ENCODE results near the gene AMBRA1.
"Not testable (repeated sequence)": the region's sequence is repeated elsewhere in the genome, so short reads cannot be mapped to it uniquely, and the experiment has no call there.

Gene AMBRA1

GRCh38 chr11:46373787-46374740, 219.8 kb downstream of the AMBRA1 start:
- peaks cover 25% of the 10 kb centered on the region for H3K36me3 ChIP-seq (ENCODE audit: insufficient read depth, low read length)
- H3K9me3 ChIP-seq (ENCODE audit: low read length): no peaks in the 10 kb centered on the region
- H3K4me1 ChIP-seq (ENCODE audit: insufficient read depth, low read length): peaks cover 4% of the 10 kb centered on the region
- H3K27me3 ChIP-seq (ENCODE audit: insufficient read depth, low read length): no peaks in the 10 kb centered on the region
- no peak overlapping the region for H2AFZ ChIP-seq (ENCODE audit: low read depth, low read length)
- no peak overlapping the region for H3K4me3 ChIP-seq (ENCODE audit: low read length)

GRCh38 chr11:46372501-46372900, 221.3 kb downstream of the AMBRA1 start:
- not testable (repeated sequence) for H3K4me1 ChIP-seq (ENCODE audit: insufficient read depth, low read length); H2AFZ ChIP-seq (ENCODE audit: low read depth, low read length); H3K9me3 ChIP-seq (ENCODE audit: low read length); H3K4me3 ChIP-seq (ENCODE audit: low read length); H3K27me3 ChIP-seq (ENCODE audit: insufficient read depth, low read length)
- H3K36me3 ChIP-seq (ENCODE audit: insufficient read depth, low read length): peaks cover 25% of the 10 kb centered on the region

- peaks cover 25% of the 10 kb centered on the region for H3K36me3 ChIP-seq (ENCODE audit: insufficient read depth, low read length)
- no peaks in the 10 kb centered on the region for H3K27me3 ChIP-seq (ENCODE audit: insufficient read depth, low read length)
- no peaks in the 10 kb centered on the region for H3K9me3 ChIP-seq (ENCODE audit: low read length)
- H2AFZ ChIP-seq (ENCODE audit: low read depth, low read length): no peak overlapping the region
- H3K4me1 ChIP-seq (ENCODE audit: insufficient read depth, low read length): no peaks in the 10 kb centered on the region
- H3K4me3 ChIP-seq (ENCODE audit: low read length): no peak overlapping the region
These were observed 221.7 kb downstream of the AMBRA1 start for GRCh38 chr11:46372086-46372485.

GRCh38 chr11:46371262-46371661, 222.6 kb downstream of the AMBRA1 start:
- not testable (repeated sequence) for H3K4me3 ChIP-seq (ENCODE audit: low read length); H2AFZ ChIP-seq (ENCODE audit: low read depth, low read length); H3K9me3 ChIP-seq (ENCODE audit: low read length); H3K4me1 ChIP-seq (ENCODE audit: insufficient read depth, low read length); H3K27me3 ChIP-seq (ENCODE audit: insufficient read depth, low read length)
- H3K36me3 ChIP-seq (ENCODE audit: insufficient read depth, low read length): peaks cover 20% of the 10 kb centered on the region

GRCh38 chr11:46370253-46370652, 223.6 kb downstream of the AMBRA1 start:
- Histone ChIP-seq H2AFZ (ENCODE audit: low read depth, low read length) (no peak overlapping the region), H3K4me3 (ENCODE audit: low read length) (no peak overlapping the region), H3K4me1 (ENCODE audit: insufficient read depth, low read length) (no peaks in the 10 kb centered on the region), H3K36me3 (ENCODE audit: insufficient read depth, low read length) (peaks cover 12% of the 10 kb centered on the region), H3K27me3 (ENCODE audit: insufficient read depth, low read length) (no peaks in the 10 kb centered on the region), H3K9me3 (ENCODE audit: low read length) (no peaks in the 10 kb centered on the region)

GRCh38 chr11:46369458-46370152, 224.2 kb downstream of the AMBRA1 start:
- Histone ChIP-seq H3K9me3 (ENCODE audit: low read length) (no peaks in the 10 kb centered on the region), H3K4me3 (ENCODE audit: low read length) (no peak overlapping the region), H3K27me3 (ENCODE audit: insufficient read depth, low read length) (no peaks in the 10 kb centered on the region), H3K4me1 (ENCODE audit: insufficient read depth, low read length) (no peaks in the 10 kb centered on the region), H3K36me3 (ENCODE audit: insufficient read depth, low read length) (peaks cover 7% of the 10 kb centered on the region), H2AFZ (ENCODE audit: low read depth, low read length) (no peak overlapping the region)

- no peak overlapping the region for H3K4me3 ChIP-seq (ENCODE audit: low read length)
- H2AFZ ChIP-seq (ENCODE audit: low read depth, low read length): no peak overlapping the region
- peaks cover 7% of the 10 kb centered on the region for H3K4me1 ChIP-seq (ENCODE audit: insufficient read depth, low read length)
- no peaks in the 10 kb centered on the region for H3K9me3 ChIP-seq (ENCODE audit: low read length)
- H3K27me3 ChIP-seq (ENCODE audit: insufficient read depth, low read length): no peaks in the 10 kb centered on the region
- peaks cover 2% of the 10 kb centered on the region for H3K36me3 ChIP-seq (ENCODE audit: insufficient read depth, low read length)
These were observed 225.9 kb downstream of the AMBRA1 start for GRCh38 chr11:46367916-46368267.

- Histone ChIP-seq H3K4me1 (ENCODE audit: insufficient read depth, low read length) (peaks cover 12% of the 10 kb centered on the region), H3K36me3 (ENCODE audit: insufficient read depth, low read length) (peaks cover 2% of the 10 kb centered on the region), H3K4me3 (ENCODE audit: low read length) (no peak overlapping the region), H3K9me3 (ENCODE audit: low read length) (no peaks in the 10 kb centered on the region), H2AFZ (ENCODE audit: low read depth, low read length) (no peak overlapping the region), H3K27me3 (ENCODE audit: insufficient read depth, low read length) (no peaks in the 10 kb centered on the region)
These were observed 226.4 kb downstream of the AMBRA1 start for GRCh38 chr11:46367244-46367915.

GRCh38 chr11:46366661-46367161, 227.1 kb downstream of the AMBRA1 start:
- Histone ChIP-seq H3K4me3 (ENCODE audit: low read length) (no peak overlapping the region), H3K4me1 (ENCODE audit: insufficient read depth, low read length) (peaks cover 19% of the 10 kb centered on the region), H2AFZ (ENCODE audit: low read depth, low read length) (no peak overlapping the region), H3K27me3 (ENCODE audit: insufficient read depth, low read length) (no peaks in the 10 kb centered on the region), H3K9me3 (ENCODE audit: low read length) (no peaks in the 10 kb centered on the region), H3K36me3 (ENCODE audit: insufficient read depth, low read length) (peaks cover 2% of the 10 kb centered on the region)

- no peak overlapping the region for H3K4me3 ChIP-seq (ENCODE audit: low read length)
- peaks cover 2% of the 10 kb centered on the region for H3K36me3 ChIP-seq (ENCODE audit: insufficient read depth, low read length)
- no peaks in the 10 kb centered on the region for H3K9me3 ChIP-seq (ENCODE audit: low read length)
- H3K27me3 ChIP-seq (ENCODE audit: insufficient read depth, low read length): no peaks in the 10 kb centered on the region
- H2AFZ ChIP-seq (ENCODE audit: low read depth, low read length): no peak overlapping the region
- peaks cover 23% of the 10 kb centered on the region for H3K4me1 ChIP-seq (ENCODE audit: insufficient read depth, low read length)
These were observed 227.6 kb downstream of the AMBRA1 start for GRCh38 chr11:46366260-46366659.

- H3K4me1 ChIP-seq (ENCODE audit: insufficient read depth, low read length): peaks cover 27% of the 10 kb centered on the region
- H3K9me3 ChIP-seq (ENCODE audit: low read length): no peaks in the 10 kb centered on the region
- no peak overlapping the region for H2AFZ ChIP-seq (ENCODE audit: low read depth, low read length)
- no peak overlapping the region for H3K4me3 ChIP-seq (ENCODE audit: low read length)
- H3K36me3 ChIP-seq (ENCODE audit: insufficient read depth, low read length): peaks cover 2% of the 10 kb centered on the region
- H3K27me3 ChIP-seq (ENCODE audit: insufficient read depth, low read length): no peaks in the 10 kb centered on the region
These were observed 229.0 kb downstream of the AMBRA1 start for GRCh38 chr11:46364791-46365190.

- H3K4me3 ChIP-seq (ENCODE audit: low read length): no peak overlapping the region
- no peak overlapping the region for H2AFZ ChIP-seq (ENCODE audit: low read depth, low read length)
- no peaks in the 10 kb centered on the region for H3K9me3 ChIP-seq (ENCODE audit: low read length)
- no peaks in the 10 kb centered on the region for H3K27me3 ChIP-seq (ENCODE audit: insufficient read depth, low read length)
- H3K36me3 ChIP-seq (ENCODE audit: insufficient read depth, low read length): peaks cover 2% of the 10 kb centered on the region
- H3K4me1 ChIP-seq (ENCODE audit: insufficient read depth, low read length): peaks cover 27% of the 10 kb centered on the region
These were observed 229.8 kb downstream of the AMBRA1 start for GRCh38 chr11:46364056-46364455.

GRCh38 chr11:46363455-46364005, 230.3 kb downstream of the AMBRA1 start:
- Histone ChIP-seq H3K36me3 (ENCODE audit: insufficient read depth, low read length) (peaks cover 2% of the 10 kb centered on the region), H3K4me1 (ENCODE audit: insufficient read depth, low read length) (peaks cover 27% of the 10 kb centered on the region), H3K9me3 (ENCODE audit: low read length) (no peaks in the 10 kb centered on the region), H3K27me3 (ENCODE audit: insufficient read depth, low read length) (no peaks in the 10 kb centered on the region), H3K4me3 (ENCODE audit: low read length) (no peak overlapping the region), H2AFZ (ENCODE audit: low read depth, low read length) (no peak overlapping the region)
